GM21619 (cell line): Measurements from ENCODE around the gene MAFF.
"Not testable (repeated sequence)": the region's sequence is repeated elsewhere in the genome, so short reads cannot be mapped to it uniquely, and the experiment has no call there.

Source experiments
- ATAC-seq: cut with Tn5 transposase; IDR thresholded peaks from one replicate; pipeline ENCODE4 v1.9.1; 2021; ENCODE audit not compliant: unreplicated experiment

The MAFF gene

DNA sequence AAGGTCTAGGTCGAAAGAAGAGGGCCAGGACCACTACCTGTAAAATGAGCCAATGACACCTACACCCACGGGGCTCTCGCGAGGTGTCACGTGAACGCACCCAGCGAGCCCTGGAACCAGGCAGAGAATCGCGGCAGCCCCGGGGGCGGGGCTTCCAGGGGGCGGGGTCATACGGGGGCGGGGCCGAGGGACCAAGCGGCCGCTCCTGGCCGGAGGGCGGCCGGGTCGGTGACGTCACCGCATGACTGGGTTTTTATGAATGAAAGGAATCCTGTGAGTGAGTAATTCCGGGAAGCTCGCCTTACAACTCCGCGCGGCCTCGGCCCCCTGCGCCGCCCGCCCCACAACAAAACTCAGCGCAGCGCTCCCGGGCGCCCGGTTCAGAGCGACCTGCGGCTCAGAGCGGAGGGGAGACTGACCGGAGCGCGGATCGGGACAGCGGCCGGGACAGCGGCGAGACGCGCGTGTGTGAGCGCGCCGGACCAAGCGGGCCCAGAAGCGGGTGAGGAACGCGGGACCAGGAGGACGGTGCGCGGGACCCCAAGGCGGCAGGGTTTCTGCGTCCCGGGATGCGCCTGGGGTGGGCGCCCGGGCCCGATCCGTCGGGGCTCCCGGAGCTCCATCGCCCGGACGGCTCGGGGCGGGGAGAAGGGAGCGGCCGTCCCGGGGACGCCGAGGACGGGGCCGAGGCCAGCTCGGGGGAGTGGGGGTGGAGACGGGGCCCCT, at the start of gene MAFF:
MAFF (plus strand) TSS at position 284 of the 726 bp plus-strand sequence. CDS start 11,860 bp downstream, outside the sequence.
- no peak for ATAC-seq

DNA sequence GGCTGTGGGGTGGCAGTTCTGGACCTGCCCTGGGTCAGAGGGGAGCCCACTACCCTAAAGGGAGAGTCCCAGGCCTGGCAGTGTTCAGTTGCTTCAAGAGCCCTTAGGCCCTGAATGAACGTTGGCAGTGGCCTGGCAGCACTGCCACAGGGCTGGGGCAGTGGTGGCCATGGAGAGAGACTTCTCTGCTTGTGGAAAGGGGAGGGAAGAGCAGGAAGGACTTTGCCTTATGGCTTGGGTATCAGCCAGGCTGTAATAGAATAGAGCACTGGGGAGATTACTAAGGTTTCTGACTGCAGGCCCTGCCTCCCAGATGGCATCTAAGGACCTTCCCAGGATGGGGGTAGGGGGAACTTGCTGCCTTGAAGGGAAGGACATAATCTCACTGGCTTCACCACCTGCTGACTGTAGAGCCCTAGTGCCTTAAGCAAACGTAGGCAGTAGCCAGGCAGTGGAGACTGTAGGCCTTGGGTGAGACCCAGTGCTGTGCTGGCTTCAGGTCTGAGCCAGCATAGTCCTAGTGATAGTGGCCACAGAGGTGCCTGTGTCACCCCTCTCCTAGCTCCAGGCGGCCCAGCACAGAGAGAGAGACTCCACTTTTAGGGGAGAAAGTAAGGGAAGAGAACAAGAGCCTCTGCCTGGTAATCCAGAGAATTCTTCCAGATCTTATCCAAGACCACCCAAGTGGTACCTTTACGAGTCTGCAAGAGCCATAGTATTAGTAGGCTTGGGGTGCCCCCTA, 47.8 kb upstream of the MAFF start:
- no peak for ATAC-seq

DNA sequence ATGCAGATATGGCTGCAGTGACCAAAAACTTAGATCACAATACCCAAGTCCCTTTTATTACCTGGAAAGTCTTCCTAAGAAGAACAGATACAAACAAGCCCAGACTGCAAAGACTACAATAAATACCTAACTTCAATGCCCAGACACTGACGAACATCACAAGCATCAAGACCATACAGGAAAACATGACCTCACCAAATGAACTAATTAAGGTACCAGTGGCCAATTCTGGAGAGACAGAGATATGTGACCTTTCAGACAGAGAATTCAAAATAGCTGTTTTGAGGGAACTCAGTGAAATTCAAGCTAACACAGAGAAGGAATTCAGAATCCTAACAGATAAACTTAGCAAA, 47.3 kb upstream of the MAFF start:
- not testable (repeated sequence) for ATAC-seq

DNA sequence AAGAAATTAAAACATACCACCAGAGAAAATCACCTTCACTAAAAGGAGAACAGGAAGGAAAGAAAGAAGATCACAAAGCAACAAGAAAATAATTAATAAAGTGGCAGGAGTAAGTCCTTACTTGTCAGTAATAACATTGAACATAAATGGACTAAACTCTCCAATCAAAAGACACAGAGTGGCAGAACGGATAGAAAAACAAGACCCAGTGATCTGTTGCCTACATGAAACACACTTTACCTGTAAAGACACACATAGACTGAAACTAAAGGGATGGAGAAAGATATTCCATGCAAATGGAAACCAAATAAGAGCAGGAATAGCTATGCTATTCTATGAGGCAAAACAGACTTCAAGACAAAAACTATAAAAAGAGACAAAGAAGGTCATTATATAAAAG, 46.1 kb upstream of the MAFF start:
- no peak for ATAC-seq

DNA sequence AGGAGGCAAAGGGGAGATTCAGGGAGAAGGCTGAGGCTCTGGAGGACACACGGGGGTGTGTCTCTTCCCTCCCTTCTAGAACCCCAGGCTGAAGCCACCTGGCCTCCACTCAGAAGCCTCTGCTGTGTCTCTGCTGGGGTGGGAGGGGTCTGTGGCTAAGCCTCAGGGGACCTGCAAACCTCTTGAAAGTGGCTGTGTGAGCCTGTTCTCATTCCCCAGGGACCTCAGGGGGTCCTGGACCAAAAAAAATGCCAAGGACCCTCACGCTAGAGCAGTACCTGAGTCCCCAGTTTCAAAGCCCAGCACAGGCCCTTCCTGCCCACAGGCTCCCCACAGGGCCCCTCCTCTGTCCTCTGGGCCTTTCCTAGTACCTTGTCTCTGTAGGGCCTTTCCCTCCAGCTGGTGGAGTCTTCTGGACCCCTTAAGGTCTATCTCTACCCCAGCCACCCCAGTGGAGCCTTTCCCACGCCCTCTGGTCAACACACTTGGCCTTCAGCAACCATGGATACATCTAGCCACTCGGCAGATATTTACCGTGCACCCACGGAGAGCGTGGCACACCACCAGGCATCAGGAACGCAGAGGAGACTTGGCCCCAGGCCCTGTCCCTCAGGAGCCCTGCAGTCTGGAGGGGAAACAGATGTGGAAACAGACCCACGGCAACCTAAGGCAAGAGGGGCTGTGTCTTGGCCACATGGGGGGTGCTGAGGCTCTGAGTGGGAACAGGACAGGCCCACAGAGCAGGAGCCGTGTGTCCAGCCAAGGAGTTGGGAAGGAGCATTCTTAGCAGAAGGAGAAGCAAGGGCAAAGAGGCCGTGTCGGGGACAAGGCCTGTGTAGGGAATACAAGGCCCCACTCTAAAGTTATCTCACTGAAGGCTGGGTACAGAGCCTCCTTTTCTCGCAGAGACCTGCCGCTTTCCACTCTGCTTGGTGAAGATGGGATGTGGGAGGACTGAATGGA, 38.6 kb upstream of the MAFF start:
- no peak for ATAC-seq

DNA sequence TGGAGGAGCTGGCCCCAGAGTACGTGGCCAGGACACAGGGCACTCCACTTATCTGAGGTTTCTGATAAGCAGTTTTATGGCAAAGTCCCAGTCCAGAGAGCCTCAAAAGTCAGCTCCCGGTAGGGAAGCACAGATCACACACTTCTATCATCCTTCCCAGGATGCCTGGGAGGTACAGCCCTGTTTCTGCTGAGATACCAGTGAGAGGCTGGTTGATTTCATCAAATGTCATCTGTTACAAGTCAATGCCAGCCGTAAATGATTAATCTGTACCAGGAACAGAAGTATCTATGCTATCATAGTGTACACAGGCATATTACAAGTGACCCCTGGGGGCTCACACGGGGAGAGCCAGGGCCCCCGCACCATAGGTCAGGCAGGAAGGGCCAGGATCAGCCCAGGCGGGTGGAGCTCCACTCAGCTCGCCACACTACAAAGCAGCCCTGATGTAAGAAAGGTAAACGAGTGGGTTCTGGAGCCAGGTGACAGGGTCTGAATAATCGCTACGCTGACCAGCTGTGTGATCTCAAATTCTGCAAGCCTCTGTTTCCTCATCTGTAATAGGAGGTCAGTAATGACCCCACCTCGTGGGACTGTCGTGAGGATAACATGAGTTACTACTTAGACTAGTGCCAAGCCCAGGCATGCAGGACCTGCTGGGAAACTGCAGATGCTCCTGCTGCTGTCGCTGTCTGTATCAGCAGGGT, 37.8 kb upstream of the MAFF start:
- no peak for ATAC-seq

DNA sequence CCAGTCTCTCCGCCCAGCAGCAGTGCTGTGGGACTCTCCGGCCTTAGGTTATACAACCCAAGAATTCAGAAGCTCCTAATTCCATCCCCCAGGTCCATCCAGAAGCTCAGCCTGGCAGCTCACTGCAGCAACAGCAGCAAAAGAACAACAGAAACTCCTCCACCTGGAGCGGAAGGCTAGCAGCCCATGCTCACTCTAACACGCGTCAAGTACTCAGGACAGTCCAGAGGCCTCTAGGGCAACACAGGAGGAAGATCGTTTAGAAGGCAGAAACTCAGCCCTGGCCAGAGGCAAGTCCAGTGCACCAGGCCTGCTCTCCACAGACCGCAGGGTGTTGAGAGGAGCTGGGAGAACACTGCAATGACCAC, 37.3 kb upstream of the MAFF start:
- no peak for ATAC-seq

DNA sequence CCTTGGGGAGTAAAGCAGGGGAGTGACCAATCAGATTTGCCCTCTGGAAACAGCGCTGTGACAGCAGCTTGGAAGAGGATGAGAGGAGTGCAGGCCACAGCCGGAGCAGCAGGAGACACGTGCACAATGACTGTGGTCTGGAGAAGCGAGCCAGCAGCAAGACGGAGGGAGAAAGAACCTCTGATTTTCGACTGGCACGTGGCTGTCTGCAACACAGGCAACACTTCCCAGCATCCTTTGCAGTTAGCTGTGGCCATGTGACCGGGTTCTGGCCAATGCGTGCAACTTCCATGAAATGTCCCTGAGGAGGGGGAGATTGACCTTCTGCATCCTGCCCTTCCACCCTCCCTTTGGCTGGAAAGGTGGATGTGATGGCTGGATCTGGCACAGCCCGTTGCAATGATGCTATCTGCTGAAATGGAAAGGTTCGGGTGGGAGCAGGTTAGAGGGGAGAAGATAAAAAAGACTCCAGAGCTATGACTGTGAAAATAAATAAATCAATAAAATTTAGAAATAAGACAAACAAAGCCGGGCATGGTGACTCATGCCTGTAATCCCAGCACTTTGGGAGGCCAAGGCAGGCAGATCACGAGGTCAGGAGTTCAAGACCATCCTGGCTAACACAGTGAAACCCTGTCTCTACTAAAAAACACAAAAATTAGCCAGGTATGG, 35.7 kb upstream of the MAFF start:
- no peak for ATAC-seq

DNA sequence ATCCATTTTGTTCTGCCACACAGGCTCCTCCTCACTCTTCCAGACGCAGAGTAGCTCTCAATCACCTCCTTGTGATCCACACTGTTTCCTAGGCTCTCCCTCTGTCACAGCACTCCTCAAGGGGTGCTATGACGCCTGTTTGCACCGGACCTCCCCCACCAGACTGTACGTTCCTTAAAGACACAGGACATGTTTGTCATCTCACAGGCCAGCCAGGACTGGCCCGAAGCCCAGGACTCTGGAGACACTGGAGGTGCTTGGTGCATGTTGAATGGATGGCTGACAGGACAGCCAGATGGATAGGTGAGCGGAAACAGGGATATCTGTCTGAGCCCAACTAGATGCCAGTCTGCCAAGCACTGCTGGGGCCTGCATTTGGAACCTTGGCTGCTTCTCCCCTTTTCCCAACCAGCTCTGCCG, 33.8 kb upstream of the MAFF start:
- no peak for ATAC-seq

DNA sequence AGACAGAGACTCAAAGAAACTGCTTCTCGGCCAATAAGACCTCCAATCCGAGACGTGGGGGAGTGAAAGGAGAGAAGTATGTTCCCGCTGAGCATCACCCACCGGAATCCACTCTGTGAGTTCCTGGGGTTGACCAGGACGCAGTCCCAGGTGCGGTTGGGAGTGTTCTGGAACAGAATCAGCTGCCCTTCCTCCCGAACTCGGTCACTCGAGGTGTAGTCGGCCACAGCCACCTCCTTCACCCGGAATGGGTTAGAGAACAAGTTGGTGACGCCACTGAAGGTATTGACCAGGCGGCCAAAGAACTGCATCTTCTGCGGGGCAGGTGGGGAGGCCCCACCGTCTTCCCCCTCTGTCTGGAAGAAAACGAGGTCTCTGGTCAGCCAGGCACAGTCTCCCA, 32.7 kb upstream of the MAFF start:
- ATAC-seq, result no peak

DNA sequence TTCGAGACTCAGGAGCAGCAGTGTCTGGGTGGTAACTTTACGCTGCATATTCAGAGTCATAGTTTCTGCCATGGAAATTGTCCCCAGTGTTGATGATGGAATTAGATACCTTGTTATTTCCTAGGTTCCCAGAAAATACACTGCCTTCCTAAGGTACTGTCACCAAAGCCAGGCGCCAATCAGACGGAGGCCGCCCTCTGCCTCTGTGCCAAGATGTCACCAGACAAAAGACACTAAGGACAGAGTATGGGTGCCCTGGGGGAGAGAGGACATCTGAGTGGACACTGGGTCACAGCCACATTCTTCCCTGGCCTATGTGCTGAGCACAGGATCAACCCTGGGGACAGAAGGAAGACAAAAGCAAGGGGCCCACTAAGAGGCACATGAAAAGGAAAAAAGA, 31.3 kb upstream of the MAFF start:
- no peak for ATAC-seq

DNA sequence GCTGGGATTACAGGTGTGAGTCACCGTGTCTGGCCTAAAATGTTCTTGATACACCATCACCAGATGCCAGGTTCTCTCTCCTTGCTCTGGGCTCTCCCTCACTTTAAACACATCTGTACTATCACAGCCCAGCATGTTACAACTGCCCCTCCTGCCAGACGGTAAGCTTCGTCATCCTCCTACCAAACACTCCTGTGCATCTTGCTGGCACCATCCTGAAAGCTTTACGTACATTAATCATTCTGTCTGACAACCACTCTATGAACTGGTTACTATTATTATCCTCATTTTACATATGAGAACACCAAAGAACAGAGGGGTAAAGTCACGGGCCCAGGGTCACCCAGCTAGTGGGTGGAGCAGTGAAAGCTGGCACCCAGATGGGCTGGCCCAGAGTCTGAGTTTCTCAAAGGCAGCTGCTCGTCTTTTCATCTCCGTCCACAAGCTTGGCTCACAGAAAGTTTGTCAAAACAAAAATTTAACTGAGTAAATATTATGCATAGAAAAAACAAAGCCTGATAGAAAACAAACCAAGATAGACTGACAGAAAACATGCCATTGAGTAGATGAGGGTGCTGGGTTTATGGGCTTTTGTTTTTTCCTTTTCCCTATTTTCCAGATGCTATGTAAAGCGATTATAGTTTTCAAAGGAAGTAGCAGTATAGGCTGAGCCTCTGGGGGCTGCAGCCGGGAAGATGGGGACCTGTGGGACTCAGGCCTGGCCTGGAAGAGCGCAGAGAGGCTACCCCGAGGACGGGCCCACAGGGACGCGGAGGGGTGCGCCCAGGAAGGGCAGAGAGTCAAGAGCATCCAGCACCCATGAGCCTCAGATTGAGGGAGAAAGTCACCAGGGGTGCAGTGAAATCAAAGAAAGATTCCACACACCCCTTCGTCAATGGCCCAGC, 29.6 kb upstream of the MAFF start:
- no peak for ATAC-seq

DNA sequence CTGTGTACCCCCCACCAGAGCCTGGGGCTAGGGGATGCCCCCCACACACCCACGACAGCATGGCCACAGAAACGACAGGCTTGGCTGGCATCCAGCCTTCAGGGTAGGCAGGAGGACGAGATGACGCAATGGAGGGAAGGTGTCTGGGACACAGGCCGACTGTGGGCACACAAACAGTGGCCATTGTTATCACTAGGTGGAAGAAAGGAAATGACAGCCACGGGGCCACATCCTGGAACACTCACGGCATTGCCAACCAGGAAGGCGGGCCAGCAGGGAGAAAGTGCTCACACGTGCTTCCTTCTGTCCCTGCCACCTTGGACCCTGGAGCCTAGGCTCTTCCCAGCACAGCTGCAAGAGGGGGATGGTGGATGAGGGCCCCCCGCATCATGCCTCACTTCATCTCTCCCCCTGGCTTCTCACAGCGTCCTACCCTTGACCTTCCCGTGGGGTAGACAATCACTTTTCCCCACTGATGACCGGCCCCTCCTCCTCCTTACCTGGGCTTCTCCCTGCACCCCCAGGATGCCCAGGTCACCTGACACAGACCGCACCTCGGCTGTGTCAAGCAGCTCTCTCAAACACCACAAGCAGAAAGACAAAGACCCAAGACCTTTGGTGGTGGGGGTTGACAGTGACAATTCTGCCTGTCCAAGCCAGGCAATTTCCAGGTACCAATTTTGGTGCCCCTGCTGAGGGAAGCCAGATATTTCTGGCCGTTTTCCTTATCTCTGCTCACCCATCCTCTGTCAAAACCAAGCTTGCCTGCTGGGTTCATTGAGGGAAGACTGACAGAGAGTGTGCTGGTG, 28.8 kb upstream of the MAFF start:
- no peak for ATAC-seq

DNA sequence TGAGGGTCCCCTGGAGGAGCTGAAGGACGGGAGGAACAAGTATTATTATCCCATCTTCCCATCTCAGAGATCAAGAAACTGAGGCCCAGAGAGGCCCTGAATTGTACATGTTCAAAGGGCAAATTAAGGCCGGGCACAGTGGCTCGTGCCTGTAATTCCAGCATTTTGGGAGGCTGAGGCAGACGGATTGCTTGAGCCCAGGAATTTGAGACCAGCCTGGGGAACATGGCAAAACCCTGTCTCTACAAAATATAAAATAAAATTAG, 28.2 kb upstream of the MAFF start:
- no peak for ATAC-seq

DNA sequence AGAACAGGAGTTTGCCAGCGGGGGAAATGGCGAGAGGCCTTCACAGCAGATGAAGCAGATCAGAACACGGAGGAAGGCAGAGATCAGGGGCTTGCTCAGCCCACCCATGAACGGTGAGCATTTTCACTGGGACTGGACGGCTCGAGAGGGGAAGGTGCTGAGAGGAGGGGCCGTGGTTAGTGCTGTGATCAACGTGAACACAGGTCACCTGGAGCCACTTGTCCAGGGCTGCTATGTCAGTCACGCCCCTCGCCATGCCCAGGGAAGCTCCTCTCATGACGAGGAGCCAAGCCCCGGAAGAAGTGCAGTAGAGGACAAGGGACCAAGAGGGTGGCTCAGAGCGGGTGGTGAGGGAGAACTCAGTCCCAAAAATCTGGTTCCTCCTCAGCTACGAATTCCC, 27.2 kb upstream of the MAFF start:
- no peak for ATAC-seq

DNA sequence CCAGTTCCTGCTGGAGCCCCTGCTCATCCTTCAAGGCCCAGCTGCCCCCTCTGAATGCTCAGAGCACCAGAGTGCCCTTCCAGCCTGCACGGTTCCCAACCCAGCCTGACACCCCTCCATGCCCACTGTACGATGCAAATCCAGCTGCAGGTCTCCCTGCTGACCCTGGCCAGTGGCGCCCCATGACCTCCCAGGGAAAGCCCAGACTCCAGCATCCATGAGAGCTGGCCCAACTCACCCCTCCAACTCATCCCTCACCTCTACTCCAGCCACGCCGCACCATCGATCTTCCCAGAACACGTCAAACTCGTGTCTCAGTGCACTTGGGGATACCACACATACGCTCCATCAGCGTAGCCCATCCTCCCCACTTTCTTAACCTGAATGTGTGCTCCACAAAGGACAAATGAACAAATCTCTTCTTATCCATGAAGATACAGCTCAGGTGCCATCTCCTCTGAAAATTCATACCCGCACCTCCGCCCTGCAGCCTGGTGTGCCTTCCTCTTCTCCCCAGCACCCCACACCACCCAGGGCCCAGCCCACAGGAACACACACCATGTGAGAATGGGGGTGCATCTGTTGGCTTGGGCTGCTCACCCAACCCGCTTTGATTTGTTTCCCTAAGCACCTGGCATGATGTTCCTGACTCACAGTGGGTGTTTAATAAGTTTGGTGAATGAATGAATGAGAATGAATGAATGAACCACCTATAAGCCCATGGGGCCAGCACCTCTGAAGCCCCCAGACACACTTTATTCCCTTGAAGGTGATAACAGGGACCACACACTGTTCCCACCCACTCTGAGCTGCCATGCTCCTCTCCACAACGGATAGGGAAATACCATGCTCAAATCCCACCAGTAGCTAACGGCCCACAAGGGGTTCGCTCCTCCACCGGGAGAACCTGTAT, 26.3 kb upstream of the MAFF start:
- no peak for ATAC-seq

DNA sequence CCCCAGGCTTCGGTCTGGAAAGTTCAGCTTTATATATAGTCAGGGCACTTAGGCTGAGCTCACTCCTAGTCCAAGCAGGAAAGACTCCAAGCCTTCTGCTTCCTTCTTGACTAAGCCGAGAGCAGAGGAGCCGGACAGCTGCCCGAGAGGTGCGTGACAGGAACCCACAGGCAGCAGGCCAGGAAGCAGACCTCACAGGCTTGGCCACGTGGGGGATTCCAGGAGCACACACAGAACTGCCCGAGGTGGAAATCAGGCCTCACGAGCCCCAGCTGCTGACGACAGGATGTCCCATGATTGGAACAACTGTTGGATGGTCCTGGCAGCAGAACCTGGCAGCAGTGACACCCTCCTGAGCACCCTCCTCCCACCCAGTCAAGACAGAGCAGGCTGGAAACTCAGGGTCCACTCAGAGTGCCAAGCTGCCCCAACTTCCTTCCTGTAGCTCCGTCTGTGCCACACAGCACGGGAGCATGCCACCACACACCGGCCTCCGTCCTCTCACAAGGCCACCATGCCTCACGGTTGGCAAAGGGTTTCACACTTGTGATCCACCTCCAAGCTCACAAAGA, 25.5 kb upstream of the MAFF start:
- no peak for ATAC-seq

DNA sequence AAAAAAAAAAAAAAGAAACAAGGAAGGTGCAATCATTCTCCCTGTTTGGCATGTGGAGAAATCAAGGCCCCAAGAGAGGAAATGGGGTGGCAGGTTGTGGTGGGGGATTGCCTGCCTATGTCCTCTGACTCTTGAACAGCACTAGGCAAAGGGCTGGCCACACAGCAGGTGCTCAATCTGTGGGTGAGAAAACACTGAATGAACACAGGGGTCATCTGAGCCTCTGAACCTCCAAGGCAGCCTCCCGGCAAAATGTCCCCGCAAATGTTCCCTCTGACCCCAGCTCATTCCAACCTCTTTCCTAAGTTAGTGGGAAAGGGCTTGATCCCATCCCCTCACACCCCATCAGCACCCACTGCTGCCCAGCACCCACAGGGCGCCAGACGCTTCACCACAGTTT, 24.8 kb upstream of the MAFF start:
- no peak for ATAC-seq
